Suprapubic skin (tissue), 3 donors: Measurements from ENCODE around the gene CPSF4.

Source experiments
- CTCF ChIP-seq, 2 donors: fragments of 200-600 bp in 1 of 2; fragments of 450-650 bp in 1 of 2; sonication (generic) in 1 of 2; IDR thresholded peaks; one replicate each; pipeline ENCODE4 v1.5.1; 2016 to 2019; ENCODE audit warnings: antibody characterized with exemption in 2 of 2, mild to moderate bottlenecking in 1 of 2, moderate library complexity in 1 of 2
- POLR2AphosphoS5 ChIP-seq, 3 donors: sonication (generic); formaldehyde crosslinking; IDR thresholded peaks; one replicate each; pipeline ENCODE4 v1.6.1; 2017; ENCODE audit warnings: antibody characterized with exemption in 3 of 3

DNA sequence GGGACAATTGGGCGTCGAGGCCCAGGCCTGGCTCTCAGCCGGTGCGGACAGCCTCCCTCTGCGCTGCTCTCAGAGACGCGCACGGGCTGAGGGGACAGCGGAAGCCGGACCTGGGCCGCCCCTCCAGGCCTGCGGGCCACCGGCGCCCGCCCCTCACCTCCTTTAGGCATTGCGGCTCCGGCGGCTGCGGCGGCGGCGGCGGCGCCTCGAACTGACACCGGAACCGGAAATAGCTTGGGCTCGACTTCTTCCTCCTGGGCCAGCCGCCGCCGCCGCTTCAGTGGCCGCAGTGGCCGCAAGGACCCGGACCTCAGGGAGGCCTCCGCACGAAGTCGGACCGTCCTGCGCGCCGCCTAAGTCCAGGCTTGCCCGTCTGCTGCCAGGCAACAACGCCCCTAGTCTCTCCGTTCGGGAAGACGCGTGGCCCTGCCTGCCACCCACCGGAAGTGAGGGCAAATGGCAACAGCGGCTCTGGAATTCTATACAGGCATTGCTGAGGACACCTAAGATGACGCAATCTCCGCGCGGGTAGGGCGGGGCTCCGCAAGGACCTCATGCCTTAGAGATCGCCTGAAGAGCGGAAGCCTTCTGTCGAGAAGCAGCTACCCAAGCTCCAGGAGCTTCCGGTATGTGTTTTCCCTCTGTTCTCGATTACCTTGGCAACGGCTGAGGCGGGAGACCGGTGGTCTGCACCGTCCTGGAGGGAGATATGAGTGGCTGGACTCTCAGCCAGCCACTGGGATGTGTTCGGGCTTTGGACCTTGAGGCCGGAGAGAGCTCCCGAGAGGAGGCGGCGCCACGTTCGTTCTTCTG, 30.2 kb upstream of the CPSF4 start, which contains the start of the genes BUD31 and PDAP1:
- TF ChIP-seq CTCF (IDR thresholded peaks at IDR 0.05), result peak in 1 of 2 donors; percentile 40
- peak; percentile 8 to 97 (median 96) for TF ChIP-seq POLR2AphosphoS5 (IDR thresholded peaks at IDR 0.05)
